Left kidney (tissue), 2 donors: Measurements from ENCODE around the gene SFMBT2. TPM values are rescaled to one million over a fixed set of nuclear protein-coding genes. Genes with fewer than 3 reads are reported as not detected.

Experiments used
- DNase-seq: peaks from one replicate; pipeline ENCODE4 v3.0.0-alpha.2; 2013
- polyA plus RNA-seq: library from polyadenylated mRNA; unstranded; fragments of 120-200 nt; gene quantifications from one replicate; pipeline ENCODE4 v1.2.1, GENCODE V29; 2013; ENCODE audit not compliant: insufficient read length

Gene SFMBT2
- polyA plus RNA-seq, 1 donor = 9.3 TPM

DNA sequence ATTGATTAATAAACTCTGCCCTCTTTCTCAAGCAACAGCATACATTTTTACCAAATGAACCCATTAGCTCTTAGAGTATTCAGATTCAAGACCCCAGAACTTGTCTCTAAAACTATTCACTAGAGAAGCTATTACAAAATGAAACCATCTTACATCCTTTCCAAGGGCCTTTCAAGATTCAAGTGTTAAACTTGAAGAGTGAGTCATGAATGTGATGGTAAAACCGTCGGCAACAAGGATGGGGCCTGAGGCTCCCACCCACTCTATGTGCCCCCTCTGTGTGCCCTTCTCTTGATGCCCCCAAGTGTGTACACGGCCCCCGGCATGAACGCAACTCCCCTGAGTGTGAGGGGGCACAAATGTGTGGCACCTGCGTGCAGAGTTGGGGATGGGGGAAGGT, 46.4 kb downstream of the SFMBT2 start:
- DNase-seq = no peak

DNA sequence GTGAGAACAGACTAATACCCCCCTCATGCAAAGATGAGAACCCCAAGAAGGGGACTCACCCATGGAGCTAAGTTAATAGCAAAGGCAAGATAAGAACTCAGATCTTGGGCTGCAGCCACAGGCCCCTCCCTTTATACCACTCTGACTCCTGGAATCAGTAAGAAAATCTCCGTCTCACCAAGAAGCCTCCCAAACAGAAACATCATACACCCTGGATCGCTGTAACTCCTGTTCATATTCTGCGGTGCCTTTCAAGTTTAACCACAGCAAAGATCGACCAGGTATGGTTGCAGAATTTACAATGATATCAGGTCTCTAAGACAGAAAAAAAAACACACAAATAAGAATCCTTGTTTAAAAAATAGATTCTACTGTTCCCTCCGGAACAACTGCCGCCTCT, 47.1 kb downstream of the SFMBT2 start:
- no peak for DNase-seq

DNA sequence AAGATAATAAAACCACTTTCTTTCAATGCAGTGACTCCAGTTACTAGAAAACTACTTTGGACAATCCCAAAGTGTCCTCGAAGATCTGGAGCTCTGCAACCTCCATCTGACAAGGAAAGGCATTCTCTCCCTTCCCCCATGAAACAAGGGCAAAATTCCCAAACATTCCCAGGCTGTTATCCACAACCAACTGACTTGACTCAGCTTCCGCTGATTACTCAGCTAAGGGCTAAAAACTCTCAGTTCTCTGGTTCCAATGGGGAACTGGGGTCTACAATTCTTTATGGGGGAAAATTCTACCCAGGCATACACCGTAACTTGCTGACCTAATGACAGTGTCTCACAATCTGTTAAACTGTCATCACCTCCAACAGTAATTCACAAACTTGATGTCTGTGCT, 48.4 kb downstream of the SFMBT2 start:
- DNase-seq = no peak

DNA sequence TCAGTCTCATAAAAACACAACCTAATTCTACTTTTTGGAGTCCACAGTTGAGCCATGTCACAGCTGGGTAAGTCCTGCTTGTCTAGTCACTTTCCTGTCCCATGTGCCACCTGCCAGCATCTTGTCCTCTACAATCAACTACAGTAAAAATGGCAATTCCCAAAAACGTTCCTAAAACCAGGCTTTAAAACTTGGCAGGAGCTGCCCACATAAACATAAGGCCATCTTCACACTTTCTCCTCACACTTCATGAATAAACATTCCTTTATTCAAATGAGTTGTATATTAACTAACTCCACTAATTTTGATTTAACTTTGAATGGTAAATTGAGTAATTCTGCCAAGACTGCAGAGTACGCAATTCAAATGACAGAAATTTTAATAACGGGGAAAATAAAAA, 49.5 kb downstream of the SFMBT2 start:
- DNase-seq = no peak

DNA sequence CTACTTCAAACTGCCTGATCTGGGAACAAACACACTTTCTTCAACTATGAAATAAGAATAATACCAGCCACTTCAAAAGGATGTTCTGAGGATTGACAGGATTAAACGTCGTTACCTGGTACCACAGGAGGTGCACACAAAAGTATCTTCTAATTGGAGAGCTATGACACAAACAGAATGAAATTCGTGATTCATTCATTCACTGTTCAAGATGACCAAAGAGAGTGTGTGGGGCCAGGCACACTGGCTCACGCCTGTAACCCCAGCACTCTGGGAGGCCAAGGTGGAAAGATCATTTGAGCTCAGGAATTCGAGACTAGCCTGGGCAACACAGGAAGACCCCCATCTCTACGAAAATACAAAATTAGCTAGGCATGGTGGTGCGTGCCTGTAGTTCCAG, 50.9 kb downstream of the SFMBT2 start:
- no peak for DNase-seq

DNA sequence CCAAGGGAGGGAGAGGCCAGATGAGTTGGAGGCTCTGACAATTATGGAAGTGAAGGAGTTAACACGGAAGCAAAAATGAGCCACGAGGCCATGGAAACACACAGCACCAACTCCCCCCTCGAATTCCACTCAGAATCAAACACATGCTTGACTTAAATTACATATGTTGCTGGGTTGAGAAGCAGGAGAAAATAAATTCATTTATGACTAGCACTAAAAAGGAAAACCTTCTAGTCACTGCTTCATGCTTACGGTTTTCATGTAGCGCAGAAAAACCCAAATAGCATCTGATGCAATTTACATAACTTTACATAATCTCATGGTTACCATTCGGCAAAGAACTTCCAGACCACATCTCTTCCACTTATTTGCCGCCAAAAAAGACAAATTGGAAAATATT, 51.5 kb downstream of the SFMBT2 start:
- no peak for DNase-seq

DNA sequence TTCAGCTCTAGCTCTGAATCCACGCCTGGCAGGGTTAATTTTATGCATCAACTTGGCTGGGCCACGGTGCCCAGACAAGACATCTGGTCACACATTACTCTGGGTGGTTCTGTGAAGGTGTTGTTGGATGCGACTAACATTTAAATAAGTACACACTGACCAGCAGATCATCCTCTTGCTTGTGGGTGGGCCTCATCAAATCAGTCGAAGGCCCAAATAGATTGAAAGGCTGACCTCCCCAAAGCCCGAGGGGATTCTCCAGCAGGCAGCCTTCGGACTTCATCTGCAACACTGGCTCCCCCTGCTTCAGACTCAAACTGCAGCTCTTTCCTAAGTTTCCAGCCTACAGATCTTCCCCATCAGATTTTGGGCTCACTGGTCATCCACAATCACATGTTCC, 53.6 kb downstream of the SFMBT2 start:
- DNase-seq = no peak

DNA sequence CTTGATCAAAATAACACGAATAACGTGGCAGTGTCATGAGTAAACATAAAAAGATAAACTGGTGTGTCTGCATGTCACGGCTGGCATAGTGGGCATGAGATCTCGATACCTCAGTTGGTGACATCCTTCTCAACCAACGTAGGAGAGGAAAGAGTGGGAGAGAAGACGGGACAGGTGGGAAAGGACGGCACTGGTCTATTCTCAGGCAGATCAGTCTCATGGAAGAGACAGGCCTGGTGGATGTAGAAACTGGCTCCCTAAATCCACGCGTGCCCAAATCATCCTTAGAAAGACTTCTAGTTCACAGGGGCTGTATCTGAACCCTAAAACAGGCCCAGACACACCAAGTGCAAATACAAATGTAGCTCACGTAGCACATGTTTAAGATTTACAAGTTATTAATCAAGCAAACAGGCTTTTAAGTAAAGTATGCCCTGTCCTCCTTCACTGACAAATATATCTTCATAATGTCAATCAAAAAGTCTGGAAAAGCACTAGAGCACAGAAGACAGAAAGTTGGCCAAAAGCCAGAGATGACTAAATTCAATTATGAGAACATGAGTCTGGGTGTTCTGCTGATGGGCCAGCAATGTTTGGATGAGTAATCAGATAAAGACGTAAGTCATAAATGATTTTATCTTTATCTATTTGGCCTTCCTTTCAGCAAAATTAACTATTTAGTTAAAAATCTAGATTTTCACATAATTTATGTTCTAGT, 56.3 kb downstream of the SFMBT2 start:
- no peak for DNase-seq

DNA sequence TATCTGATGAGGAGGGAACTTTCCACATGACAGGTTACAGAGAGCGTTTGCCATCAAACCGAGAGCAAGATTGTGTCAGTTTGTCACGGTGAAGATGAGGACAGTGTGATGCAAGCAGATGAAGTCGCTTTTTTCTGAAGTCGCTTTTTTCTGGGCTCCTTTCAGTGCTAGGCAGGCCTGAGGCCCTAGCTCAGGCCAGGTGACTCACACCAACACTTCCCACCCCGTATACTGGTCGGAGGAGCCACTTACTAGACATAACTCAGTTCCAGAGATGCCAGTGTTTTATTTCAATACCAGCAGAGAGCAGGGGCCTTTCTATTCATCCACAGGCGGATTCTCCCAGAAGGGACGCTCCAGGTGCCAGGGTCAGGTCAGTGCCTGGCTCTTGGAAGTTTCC, 58.9 kb downstream of the SFMBT2 start:
- no peak for DNase-seq

DNA sequence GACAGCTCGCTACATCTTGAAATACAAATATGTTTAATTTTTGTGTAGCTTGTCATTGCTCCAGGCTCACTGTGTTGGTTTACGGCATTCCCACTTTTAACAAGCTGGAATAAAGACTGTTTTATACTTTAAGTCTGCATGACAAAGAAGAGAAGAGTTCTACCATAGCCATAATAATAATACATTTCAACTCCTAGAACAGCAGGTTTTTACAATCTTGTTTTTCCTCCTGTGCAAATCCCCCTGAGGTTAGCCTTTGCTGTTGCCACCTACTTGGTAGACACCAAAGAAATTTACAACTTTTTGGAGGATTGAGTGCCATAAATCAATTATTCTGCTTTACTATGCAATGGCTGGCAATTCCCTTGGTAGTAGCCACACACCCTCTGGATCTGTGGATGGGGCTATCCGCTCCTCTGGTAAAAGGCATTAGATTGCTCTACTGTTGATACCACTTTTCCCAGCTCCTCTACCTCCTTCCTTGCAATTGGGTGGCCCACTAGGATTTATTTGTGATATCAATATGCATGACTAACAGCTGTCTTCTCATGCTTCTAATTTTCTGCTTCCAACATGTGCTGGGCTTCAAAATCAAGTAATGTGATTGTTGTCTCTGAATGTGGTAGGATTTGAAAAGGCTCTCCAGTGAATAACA, 60.2 kb downstream of the SFMBT2 start:
- no peak for DNase-seq

DNA sequence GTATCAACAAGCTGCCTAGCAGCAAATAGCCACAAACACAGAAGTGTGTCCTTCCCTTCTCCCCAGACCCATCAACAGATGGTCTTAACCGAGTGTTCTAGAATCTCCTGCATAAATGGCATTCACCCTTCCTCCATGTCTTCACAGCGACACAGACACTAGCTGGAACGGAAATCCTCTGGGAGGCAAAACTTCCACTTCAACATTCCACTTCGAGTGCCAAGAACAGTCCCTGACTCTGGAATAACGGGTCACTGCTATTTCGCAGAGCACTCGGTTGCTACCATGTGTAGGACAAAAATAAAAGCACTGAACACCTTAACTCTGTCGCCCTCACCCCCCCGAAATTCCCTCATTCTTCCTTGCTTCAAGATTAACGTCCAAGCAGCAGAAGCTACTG, 65.1 kb downstream of the SFMBT2 start:
- no peak for DNase-seq

DNA sequence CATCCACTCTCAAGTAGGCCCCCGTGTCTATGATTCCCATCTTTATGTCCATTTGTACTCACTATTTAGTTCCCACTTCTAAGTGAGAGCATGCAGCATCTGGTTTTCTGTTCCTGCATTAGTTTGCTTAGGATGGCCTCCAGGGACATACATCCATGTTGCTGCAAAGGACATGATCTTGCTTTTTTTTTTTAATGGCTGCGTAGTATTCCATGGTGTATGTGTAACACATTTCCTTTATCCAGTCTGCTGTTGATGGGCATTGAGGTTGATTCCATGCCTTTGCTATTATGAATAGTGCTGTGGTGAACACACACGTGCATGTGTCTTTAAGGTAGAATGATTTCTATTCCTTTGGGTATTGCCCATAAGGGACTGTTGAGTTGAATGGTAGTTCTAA, 67.8 kb downstream of the SFMBT2 start:
- DNase-seq = no peak

DNA sequence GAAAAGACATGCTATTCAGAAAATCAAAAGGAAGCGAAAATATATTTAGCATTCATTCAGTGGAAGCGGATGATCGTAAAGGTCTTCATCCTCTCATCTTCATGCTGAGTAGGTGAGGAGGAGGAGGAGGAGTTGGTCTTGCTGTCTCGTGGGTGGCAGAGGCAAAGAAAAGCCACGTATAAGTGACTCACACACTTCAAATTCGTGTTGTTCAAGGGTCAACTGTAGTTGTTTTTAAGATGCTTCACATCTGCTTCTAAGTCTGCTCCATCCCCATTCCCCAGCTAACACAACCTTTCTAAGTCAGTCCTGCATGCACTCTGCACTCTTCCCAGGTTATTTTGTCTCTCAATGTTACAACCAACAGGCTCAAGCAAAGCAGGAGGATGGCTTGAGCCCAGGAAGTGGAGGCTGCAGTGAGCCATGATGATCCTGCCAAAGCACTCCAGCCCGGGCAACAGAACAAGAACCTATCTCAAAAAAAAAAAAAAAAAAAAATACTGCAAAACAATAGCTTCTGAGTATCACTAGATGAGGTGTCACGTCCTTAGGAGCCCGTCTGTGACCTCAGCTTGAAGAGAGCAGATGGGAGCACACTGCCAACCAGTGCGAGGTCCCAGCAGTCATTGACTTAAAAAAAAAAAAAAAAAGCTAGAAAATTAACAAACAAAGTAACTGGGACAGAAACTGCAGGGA, 70.5 kb downstream of the SFMBT2 start:
- DNase-seq = no peak

DNA sequence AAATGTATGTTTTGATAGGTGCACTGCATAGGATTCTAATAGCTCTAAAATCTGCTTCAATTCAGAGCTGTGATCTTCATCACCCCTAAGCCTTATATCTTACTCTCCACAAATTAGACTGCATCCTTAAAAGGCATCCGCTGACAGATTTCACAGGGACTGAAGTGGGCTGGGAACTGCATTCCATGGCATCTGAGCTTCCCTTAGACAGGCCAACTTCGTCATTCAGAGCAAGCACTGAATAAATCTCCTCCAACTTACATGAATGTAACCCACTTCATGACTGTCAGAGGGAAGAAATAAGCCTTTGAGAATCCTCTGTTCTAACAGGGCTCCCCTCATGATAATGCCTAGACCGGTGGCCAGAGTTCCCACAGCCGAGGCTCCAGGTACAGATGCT, 71.3 kb downstream of the SFMBT2 start:
- no peak for DNase-seq

DNA sequence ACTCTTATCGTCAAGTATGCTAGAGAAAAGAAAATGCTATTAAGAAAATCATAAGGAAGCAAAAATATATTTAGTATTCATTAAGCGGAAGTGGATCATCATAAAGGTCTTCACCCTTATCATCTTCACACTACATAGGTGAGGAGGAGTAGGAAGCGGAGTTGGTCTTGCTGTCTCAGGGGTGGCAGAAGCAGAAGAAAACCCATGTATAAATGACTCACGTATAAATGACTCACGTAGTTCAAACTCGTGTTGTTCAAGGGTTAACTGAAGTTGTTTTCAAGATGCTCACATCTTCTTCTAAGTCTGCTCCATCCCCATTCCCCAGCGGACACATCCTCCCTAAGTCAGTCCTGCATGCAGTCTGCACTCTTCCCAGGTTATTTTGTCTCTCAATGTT, 72.4 kb downstream of the SFMBT2 start:
- DNase-seq = no peak

DNA sequence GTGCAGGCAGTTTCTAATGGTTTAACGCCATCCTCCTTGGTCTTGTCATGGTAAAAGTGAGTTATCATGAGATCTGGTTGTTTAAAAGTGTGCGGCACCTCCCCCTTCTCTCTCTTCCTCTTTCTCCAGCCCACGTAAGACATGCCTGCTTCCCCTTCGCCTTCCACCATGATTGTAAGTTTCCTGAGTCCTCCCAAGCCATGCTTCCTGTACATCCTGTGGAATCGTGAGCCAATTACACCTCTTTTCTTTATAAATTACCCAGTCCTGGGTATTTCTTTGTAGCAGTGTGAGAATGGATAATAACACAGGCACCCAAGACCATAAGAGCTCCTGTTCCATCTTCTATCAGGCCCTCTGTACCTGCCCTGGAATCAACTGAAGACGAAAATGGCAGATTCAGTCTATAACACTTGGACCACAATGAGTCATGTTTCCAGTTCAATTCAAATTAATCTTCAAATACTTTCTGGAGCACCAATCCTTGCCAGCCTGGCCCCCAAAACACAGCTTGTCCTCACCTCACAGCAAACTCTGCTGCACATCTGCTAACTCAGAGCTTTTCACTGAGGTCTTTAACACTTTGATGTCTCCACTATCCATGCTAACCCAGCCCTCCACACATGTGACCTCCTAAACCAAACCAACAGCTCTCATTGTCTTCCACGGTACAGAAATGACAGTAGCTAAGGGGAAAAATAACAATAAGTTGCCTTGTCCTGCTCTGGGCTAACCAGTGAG, 73.2 kb downstream of the SFMBT2 start:
- no peak for DNase-seq

DNA sequence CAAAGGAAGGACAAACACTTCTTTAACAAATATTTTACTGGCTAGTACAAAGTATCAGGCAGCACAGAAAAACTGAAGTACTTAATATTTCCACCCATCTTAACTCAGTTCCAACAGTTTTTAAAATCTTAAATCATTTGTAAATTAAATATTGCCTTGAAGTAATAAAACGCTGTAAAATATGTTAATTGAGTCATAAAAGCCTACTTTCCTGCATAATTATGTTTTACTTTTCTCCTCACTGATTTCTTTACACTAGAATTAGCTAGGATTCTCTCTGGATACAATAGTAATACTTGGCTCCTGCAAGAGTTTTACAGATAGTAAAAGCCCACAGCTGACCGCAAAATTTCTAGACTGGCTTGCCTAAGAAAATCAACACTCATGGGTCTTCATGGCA, 74.9 kb downstream of the SFMBT2 start:
- DNase-seq = no peak

DNA sequence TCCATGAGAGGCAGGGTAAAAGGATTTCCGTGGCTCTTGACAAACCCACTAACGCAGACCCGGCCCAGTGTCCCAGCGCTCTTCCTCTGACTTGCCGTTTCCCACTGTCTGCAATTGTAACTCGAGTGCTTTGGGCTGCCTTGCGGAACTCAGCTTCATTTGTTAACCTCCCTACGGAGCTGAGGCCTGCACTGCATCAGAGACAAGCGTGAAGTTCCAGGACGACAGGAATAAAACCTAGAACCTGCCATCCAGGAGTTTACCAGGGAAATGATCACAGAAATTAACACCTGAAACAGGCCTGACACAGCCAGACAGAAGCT, 76.2 kb downstream of the SFMBT2 start:
- DNase-seq = no peak

DNA sequence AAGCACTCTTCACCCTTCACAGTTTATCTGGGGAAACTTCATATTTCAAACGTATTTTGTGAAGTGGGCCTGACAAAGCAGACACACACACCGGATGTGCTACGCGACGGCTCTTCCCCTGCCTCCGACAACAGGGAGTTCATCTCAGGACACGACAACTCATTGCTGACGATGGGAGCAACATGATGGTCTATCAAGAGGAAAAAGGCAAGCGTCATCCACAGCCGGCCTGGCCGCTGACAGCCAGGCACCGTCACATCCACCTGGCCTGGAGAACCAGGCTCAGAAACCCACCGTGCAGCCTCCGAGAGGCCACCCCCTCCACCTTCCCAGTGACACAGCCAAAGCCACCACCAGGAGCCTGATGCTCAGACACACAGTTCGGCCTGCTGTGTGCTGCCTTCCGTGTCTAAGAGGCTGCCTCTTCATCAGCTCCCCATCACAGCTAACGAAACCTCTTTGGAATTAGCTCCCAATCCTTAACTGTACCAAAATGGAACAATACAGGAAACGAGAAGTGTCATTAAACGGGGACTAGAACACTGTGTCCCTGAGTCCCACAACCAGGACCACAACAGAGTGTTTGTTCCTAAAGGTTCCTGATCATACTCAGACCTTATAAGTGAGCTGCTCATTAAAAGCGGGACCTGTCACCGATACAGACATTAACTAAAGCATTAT, 76.7 kb downstream of the SFMBT2 start:
- DNase-seq = no peak

DNA sequence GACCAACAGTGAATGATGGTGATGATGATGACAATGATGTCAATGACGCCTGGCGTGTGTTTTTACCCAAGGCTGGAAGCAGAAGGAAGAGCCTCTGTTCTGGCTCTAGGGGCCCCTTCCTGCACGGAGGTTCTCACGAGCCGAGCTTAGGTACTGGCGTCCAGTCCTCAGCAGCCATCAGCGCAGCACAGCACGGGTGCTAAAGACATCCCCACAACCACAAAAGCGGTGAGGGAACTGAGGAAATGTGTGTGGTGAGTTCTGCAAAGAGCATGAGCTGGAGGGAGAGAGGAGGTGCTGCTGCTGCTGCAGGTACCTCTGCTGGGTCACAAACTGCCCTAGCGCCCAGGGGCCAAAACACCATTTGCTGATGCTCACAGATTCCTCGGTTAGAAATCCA, 81.6 kb downstream of the SFMBT2 start:
- no peak for DNase-seq

DNA sequence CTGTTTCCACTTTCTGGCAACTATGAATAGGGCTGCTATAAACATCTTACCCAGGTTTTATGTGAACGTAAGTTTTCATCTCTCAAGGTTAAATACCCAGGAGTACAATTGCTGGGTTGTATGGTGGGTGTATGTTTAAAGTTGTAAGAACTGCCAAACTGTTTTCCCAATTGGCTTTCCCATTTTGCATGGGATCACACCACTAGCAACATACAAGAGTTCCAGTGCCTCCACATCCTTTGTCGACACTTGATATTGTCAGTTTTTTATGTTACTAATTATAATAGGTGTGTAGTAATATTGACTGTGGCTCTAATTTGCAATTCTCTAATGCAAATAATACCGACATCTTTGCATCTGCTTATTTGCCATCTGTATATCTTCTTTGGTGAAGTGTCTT, 82.9 kb downstream of the SFMBT2 start:
- DNase-seq = no peak

DNA sequence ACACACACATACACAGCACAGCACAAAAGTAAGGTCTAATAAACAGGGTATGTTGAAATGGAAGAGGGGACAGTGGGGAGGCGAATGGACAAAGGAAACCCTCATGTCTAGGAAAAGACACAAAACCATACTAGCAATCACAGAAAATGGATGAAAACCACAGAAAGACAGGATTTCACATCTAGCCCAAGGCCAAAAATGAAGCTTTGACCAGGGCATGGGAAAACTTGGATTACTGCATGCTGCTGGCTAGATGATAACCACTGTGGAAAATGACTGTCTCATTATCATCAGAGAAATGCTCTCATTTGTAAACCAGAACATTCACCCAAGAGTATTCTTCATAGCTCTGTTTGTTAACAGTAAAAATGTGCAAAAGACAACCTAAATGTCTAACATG, 88.2 kb downstream of the SFMBT2 start:
- DNase-seq = no peak

DNA sequence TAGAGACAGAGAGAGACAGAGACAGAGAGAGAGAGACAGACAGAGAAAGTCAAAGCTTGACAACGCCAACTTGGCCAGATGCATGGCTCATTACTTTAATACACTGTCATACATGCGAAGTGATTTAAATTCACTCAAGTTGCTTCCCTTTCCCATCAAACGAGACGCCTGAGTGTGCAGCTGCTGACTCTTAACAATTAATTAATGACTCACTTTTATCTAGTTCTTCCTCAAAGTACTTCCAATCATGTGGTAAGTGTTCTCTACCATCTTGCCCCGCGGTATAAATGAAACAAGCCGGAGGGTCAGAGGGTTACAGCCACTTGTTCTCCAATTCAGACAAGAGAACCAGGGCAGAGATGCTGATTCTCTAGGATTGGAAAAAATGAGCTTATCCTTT, 90.8 kb downstream of the SFMBT2 start:
- no peak for DNase-seq
